Neuronal stem cell (in vitro differentiated cells): ENCODE measurements around the gene ULK3.

Experiments used
- DNase-seq: peaks from one replicate; pipeline ENCODE4 v3.0.0-alpha.2; 2013; ENCODE audit warnings: low spot score
- H2AFZ ChIP-seq: one replicate; pipeline ENCODE4 v1.6.1; 2013; ENCODE audit warnings: mild to moderate bottlenecking, low read length, inconsistent platforms
- H2AK5ac ChIP-seq: 2 replicates; pipeline ENCODE4 v1.6.1; 2013; ENCODE audit warnings: low read depth, mild to moderate bottlenecking, inconsistent platforms, low read length, moderate library complexity, mixed read lengths
- H2BK120ac ChIP-seq: 2 replicates; pipeline ENCODE4 v1.6.1; 2013; ENCODE audit warnings: low read depth, mild to moderate bottlenecking, inconsistent platforms, low read length, moderate library complexity, mixed read lengths
- H2BK12ac ChIP-seq: one replicate; pipeline ENCODE4 v1.6.1; 2013; ENCODE audit warnings: low read length, inconsistent platforms
- H2BK15ac ChIP-seq: 2 replicates; pipeline ENCODE4 v1.6.1; 2013; ENCODE audit warnings: mild to moderate bottlenecking, low read length, inconsistent platforms, mixed read lengths
- H2BK5ac ChIP-seq: one replicate; pipeline ENCODE4 v1.6.1; 2013; ENCODE audit warnings: inconsistent platforms, mild to moderate bottlenecking, low read length, moderate library complexity
- H3K14ac ChIP-seq: one replicate; pipeline ENCODE4 v1.6.1; 2013; ENCODE audit warnings: low read length, inconsistent platforms
- H3K18ac ChIP-seq: 2 replicates; pipeline ENCODE4 v1.6.1; 2013; ENCODE audit warnings: low read length, inconsistent platforms
- H3K23ac ChIP-seq: 2 replicates; pipeline ENCODE4 v1.6.1; 2013; ENCODE audit warnings: low read depth, mild to moderate bottlenecking, mixed read lengths, low read length, inconsistent platforms; ENCODE audit not compliant: poor library complexity
- H3K27ac ChIP-seq: replicated peaks from 3 replicates; pipeline ENCODE4 v1.5.1; 2013; ENCODE audit warnings: low read length, inconsistent platforms
- H3K27me3 ChIP-seq, 3 experiments: 2 replicates each; pipeline ENCODE4 v1.6.1; 2013; ENCODE audit warnings: low read length in 3 of 3, mild to moderate bottlenecking in 2 of 3, inconsistent platforms in 1 of 3, low read depth in 1 of 3, mixed read lengths in 1 of 3, moderate library complexity in 1 of 3; ENCODE audit not compliant: control insufficient read depth in 3 of 3, insufficient read depth in 3 of 3
- H3K36me3 ChIP-seq, 2 donors: replicated peaks in 1 of 2; 2 replicates each; pipeline ENCODE4 v1.6.1; 2013; ENCODE audit warnings: low read length in 2 of 2; ENCODE audit not compliant: control insufficient read depth in 2 of 2, insufficient read depth in 2 of 2
- H3K4ac ChIP-seq: 2 replicates; pipeline ENCODE4 v1.6.1; 2013; ENCODE audit warnings: inconsistent platforms, mild to moderate bottlenecking, low read length, moderate library complexity
- H3K4me1 ChIP-seq, 2 donors: 1 replicate in 1 of 2; 2 replicates in 1 of 2; pipeline ENCODE4 v1.6.1; 2013; ENCODE audit warnings: low read length in 2 of 2, low read depth in 1 of 2; ENCODE audit not compliant: control insufficient read depth in 2 of 2, insufficient read depth in 1 of 2
- H3K4me2 ChIP-seq: one replicate; pipeline ENCODE4 v1.6.1; 2013; ENCODE audit warnings: mild to moderate bottlenecking, low read length, inconsistent platforms; ENCODE audit not compliant: insufficient read depth, poor library complexity, severe bottlenecking
- H3K4me3 ChIP-seq, 2 donors: 2 replicates each; pipeline ENCODE4 v1.5.1; 2013; ENCODE audit warnings: low read length in 2 of 2, mild to moderate bottlenecking in 2 of 2, inconsistent platforms in 1 of 2, moderate library complexity in 1 of 2
- H3K79me1 ChIP-seq: one replicate; pipeline ENCODE4 v1.6.1; 2013; ENCODE audit warnings: low read depth, mild to moderate bottlenecking, inconsistent platforms, low read length, moderate library complexity
- H3K9ac ChIP-seq: one replicate; pipeline ENCODE4 v1.6.1; 2013; ENCODE audit warnings: mild to moderate bottlenecking, low read depth, low read length, inconsistent platforms; ENCODE audit not compliant: poor library complexity
- H3K9me3 ChIP-seq, 2 donors: replicated peaks in 1 of 2; 2 replicates each; pipeline versions ENCODE3 to v1.6.1; 2013; ENCODE audit warnings: low read length in 2 of 2, mild to moderate bottlenecking in 2 of 2, inconsistent platforms in 1 of 2, low read depth in 1 of 2, mixed read lengths in 1 of 2, moderate library complexity in 1 of 2; ENCODE audit not compliant: control insufficient read depth in 2 of 2, insufficient read depth in 1 of 2
- H4K8ac ChIP-seq: one replicate; pipeline ENCODE4 v1.6.1; 2013; ENCODE audit warnings: low read depth, mild to moderate bottlenecking, inconsistent platforms, low read length, moderate library complexity
- H4K91ac ChIP-seq: one replicate; pipeline ENCODE4 v1.6.1; 2013; ENCODE audit warnings: low read length, low read depth, mild to moderate bottlenecking, inconsistent platforms; ENCODE audit not compliant: poor library complexity
- WGBS, 2 donors: extraction: QIAGEN DNeasy Blood & Tissue Kit; methylation state at CpG; one replicate each; pipeline ENCODE4 v1.1.7; 2013; ENCODE audit warnings: missing lambda C conversion rate in 2 of 2, mixed read lengths in 1 of 2; ENCODE audit not compliant: insufficient read length in 2 of 2, insufficient replicate concordance in 1 of 2; ENCODE audit errors: extremely low coverage in 2 of 2; 5-methylcytosine and 5-hydroxymethylcytosine counted together

ULK3 gene

GRCh38 chr15:74863239-74864056, 20.5 kb upstream of the ULK3 start:
- Histone ChIP-seq H3K4me2 (no peak overlapping the region), H2BK120ac (no peak overlapping the region), H3K27me3 (no peaks in the 10 kb centered on the region), H3K4me1 (no peaks in the 10 kb centered on the region), H4K91ac (no peak overlapping the region), H2AFZ (no peak overlapping the region), H3K9ac (no peak overlapping the region), H3K4me3 (no peak overlapping the region), H2BK12ac (no peak overlapping the region), H3K79me1 (peaks cover 7% of the 10 kb centered on the region), H4K8ac (no peak overlapping the region), H3K23ac (no peak overlapping the region), H3K18ac (no peak overlapping the region), H3K27ac (no peak overlapping the region), H3K36me3 (peaks cover 7 to 18% of the 10 kb centered on the region in 2 donors), H3K9me3 (peaks cover 0 to 11% of the 10 kb centered on the region in 2 donors), H3K14ac (no peak overlapping the region), H2AK5ac (no peak overlapping the region), H3K4ac (no peak overlapping the region), H2BK15ac (no peak overlapping the region), H2BK5ac (no peak overlapping the region)
- no peak for DNase-seq
- no CpG with 5 or more reads among the region's 11 CpGs for WGBS, 2 donors

DNA sequence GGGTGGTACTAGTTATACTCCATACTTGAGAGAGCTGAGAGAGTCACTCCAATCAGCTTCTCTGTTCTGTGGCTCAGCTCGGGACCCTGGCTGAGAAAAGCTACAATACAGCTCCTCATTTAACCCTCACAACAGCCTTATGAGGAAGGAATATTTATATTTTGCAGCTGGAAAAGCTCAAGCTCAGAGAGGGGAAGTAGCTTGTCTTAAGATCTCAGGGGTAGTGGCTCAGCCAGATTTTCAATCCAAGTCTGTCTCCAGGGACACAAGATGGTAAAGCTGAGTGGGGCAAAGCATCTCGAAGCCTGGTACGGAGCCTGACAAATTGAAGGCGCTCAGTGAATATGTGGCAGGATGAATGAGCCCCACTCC, 15.4 kb upstream of the ULK3 start:
- H3K79me1 ChIP-seq = no peaks in the 10 kb centered on the region
- WGBS, 2 donors = no CpG with 5 or more reads among the region's 4 CpGs
- no peak overlapping the region for H3K9ac ChIP-seq

GRCh38 chr15:74857671-74858368, 14.9 kb upstream of the ULK3 start:
- Histone ChIP-seq H3K36me3 (peaks cover 11 to 22% of the 10 kb centered on the region in 2 donors), H3K27me3 (no peaks in the 10 kb centered on the region), H3K18ac (no peak overlapping the region), H3K23ac (no peak overlapping the region), H2AFZ (no peak overlapping the region), H3K4me1 (no peaks in the 10 kb centered on the region), H4K8ac (no peak overlapping the region), H2AK5ac (no peak overlapping the region), H3K4me3 (no peak overlapping the region), H3K4me2 (no peak overlapping the region), H3K14ac (no peak overlapping the region), H3K9ac (no peak overlapping the region), H3K9me3 (no peaks in the 10 kb centered on the region), H2BK120ac (no peak overlapping the region), H2BK5ac (no peak overlapping the region), H3K27ac (no peak overlapping the region), H2BK15ac (no peak overlapping the region), H2BK12ac (no peak overlapping the region), H4K91ac (no peak overlapping the region), H3K79me1 (no peaks in the 10 kb centered on the region), H3K4ac (no peak overlapping the region)
- WGBS, 2 donors = no CpG with 5 or more reads among the region's 9 CpGs
- no peak for DNase-seq

More for the DNA sequence above, 15.4 kb upstream of the ULK3 start:
- Histone ChIP-seq H4K8ac (no peak overlapping the region), H2AK5ac (no peak overlapping the region), H3K4me2 (no peak overlapping the region), H3K36me3 (peaks cover 6 to 17% of the 10 kb centered on the region in 2 donors), H2BK5ac (no peak overlapping the region), H2BK15ac (no peak overlapping the region), H3K23ac (no peak overlapping the region), H4K91ac (no peak overlapping the region), H3K14ac (no peak overlapping the region), H3K4ac (no peak overlapping the region), H3K9me3 (no peaks in the 10 kb centered on the region), H3K4me1 (no peaks in the 10 kb centered on the region), H2BK120ac (no peak overlapping the region), H3K4me3 (no peak overlapping the region), H2AFZ (no peak overlapping the region), H3K18ac (no peak overlapping the region), H2BK12ac (no peak overlapping the region), H3K27ac (no peak overlapping the region), H3K27me3 (no peaks in the 10 kb centered on the region)
- no peak for DNase-seq

- H4K91ac ChIP-seq = no peak overlapping the region
- H3K36me3 ChIP-seq = peaks cover 15 to 29% of the 10 kb centered on the region in 2 donors
- no peak for DNase-seq
- H3K4me2 ChIP-seq = no peak overlapping the region
- H3K23ac ChIP-seq = no peak overlapping the region
- WGBS, 2 donors = no CpG with 5 or more reads among the region's 5 CpGs
- no peak overlapping the region for H3K27ac ChIP-seq
- no peak overlapping the region for H3K4me3 ChIP-seq
- no peaks in the 10 kb centered on the region for H3K9me3 ChIP-seq
- H3K27me3 ChIP-seq = no peaks in the 10 kb centered on the region
- no peak overlapping the region for H4K8ac ChIP-seq
- H2BK12ac ChIP-seq = no peak overlapping the region
- H3K9ac ChIP-seq = no peak overlapping the region
- no peak overlapping the region for H2BK5ac ChIP-seq
- H3K4me1 ChIP-seq = no peaks in the 10 kb centered on the region
- H3K14ac ChIP-seq = no peak overlapping the region
- no peak overlapping the region for H2AK5ac ChIP-seq
- no peaks in the 10 kb centered on the region for H3K79me1 ChIP-seq
- no peak overlapping the region for H3K18ac ChIP-seq
- H2BK15ac ChIP-seq = no peak overlapping the region
- no peak overlapping the region for H2BK120ac ChIP-seq
- no peak overlapping the region for H3K4ac ChIP-seq
- no peak overlapping the region for H2AFZ ChIP-seq
Observed at GRCh38 chr15:74857082-74857655, 14.2 kb upstream of the ULK3 start.
